Measurements from ENCODE around the gene EVI5.
"Not testable (repeated sequence)": the region's sequence is repeated elsewhere in the genome, so short reads cannot be mapped to it uniquely, and the experiment has no call there.

EVI5 gene

DNA sequence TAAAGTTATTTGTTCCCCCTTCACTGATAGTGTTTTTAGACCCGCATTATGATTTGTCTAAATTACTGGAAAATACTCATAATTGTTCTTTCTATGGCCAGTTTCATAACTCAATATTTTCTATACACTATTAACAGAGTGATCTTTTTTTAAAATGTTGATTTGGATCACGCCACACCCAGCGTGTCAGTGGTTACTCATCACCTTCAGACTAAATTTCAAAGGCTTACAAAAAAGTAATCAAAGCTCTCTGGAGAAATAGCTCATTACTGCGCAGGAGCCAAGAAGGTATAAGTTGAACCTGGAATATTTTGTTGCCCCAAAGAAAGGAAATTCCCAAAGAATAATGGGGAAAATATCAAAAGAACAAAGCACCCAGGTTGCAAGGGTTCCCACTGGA lies 104.9 kb downstream of the EVI5 start:
- DNase-seq, result no peak

DNA sequence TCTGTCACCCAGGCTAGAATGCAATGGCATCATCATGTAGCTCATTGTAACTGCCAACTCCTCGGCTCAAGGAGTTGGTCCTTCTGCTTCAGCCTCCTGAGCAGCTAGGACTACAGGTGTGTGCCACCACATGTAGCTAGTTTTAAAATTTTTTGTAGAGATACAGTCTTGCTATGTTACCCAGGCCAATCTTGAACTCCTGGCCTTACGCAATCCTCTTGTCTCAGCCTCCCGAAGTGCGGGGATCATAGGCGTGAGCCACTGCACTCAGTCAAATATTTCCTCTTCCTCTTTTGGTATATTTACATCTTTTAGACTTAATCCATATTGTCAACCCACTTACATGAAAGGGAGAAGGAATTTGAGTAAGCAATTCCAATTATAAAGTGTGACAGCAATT lies 121.1 kb downstream of the EVI5 start:
- no peak for DNase-seq

DNA sequence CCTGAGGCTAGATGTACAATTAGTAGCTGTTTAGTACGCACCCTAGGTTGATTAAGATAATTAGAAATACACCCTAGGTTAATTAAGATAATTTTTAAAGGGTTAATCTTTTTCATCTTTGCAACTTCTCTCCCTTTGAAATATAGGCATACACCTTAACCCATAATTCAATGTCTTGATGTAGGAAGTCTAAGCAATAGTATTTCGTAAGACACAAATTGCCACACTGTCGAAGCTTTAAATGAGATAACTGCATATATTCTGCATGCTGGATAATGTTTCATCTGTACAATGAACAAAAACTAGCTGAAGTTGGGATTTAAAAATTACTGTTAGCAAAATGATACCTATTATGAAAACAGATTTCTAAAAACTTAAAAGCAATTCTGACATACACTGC lies 122.9 kb downstream of the EVI5 start:
- DNase-seq, result no peak

DNA sequence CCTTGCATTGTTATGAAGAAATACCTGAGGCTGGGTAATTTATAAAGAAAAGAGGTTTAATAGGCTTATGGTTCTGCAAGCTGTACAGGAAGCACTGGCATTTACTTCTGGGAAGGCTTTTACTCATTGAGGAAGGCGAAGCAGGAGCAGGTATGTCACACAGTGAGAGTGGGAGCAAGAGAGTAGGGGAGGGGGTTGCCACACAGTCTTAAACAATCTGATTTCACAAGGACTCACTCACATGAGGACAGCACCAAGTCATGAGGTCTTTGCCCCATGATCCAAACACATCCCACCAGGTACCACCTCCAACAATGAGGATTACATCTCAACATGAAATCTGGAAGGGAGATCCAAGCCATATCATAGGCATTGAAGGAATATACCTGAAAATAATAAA lies 127.2 kb downstream of the EVI5 start:
- no peak for DNase-seq

DNA sequence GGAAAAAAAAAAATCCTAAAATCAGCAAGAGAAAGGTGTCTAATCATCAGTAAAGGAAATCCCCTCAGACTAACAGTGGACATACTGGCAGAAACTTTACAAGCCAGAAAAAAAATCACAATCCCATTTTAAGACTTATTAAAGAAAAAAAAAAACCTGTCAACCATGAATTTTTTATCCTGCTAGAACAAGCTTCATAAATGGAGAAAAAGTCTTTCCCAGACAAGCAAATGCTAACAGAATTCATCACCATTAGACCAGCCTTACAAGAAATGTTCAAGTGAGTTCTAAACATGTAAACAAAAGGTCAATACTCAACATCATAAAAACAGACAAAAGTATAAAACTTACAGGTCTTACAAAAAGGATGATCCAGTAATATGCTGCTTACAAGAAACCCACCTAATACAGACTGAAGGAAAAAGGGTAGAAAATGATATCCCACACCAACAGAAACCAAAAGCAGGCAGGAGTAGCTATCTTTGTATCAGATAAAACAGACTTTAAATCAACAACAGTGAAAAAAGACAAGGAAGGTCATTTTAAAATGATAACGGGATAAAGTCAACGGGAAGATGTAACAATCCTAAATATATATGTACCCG lies 129.6 kb downstream of the EVI5 start:
- no peak for DNase-seq

DNA sequence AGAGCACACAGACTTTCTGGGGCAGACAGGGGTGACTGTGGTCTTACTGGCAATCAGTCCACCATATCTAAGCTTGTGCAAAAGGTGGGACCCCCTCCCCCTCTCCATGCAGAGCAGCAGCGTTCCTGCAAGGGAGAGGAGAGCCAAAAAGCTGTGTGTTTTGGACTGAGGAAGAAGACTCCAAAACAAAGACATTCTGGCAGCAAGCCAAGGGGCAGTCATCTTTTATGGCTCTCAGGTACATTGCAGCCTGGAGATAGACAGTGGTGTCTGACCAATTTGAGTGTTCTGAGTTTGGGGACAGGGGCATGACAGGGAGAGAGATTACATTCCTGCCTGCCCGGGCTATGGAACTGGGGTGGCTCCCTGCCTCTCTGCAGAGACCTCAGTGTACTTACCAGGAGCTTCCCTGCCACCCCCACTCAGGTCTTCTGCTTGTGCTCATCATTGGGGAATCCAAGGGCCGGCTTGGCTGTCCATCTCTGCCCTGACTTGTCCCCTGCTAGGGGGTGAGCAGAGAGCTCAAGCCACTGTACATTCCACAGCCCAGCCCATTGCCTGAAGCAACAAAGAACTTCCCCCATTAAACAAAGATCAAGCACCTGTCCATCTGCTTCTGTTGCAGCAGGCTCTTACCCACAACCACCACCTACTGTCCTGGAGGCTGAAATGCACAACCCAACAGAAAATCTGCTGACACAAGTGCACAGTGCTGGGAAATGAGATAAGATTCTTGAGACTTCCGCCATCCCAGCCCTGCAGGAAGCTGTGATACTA lies 131.1 kb downstream of the EVI5 start:
- DNase-seq, result no peak

DNA sequence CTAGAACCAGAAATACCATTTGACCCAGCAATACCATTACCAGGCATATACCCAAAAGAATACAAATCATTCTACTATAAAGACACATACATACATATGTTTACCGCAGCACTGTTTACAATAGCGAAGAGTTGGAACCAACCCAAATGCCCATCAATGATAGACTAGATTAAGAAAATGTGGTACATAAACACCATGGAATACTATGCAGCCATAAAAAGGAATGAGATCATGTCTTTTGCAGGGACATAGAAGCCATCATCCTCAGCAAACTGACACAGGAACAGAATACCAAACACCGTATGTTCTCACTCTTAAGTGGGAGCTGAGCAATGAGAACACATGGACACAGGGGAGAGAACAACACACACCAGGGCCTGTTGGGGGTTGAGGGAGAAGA lies 144.2 kb downstream of the EVI5 start:
- DNase-seq, result not testable (repeated sequence)

DNA sequence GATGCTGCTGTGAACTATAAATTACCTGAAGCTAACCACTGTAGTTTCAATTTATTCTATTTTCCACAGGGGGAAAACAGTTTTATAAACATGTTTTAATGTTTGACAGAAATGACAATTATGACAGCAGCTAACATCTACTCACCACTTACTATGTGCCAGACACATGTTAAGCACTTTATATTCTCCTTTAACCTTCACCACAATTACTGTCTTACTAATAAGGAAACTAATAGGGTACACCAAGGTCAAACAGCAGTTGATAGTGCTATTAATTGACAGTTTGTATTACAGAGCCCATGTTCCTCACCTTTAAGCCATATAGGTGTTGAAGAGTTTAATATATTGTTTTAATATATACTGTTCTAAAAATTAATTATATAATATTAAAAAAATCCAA lies 146.4 kb downstream of the EVI5 start:
- DNase-seq, result no peak

DNA sequence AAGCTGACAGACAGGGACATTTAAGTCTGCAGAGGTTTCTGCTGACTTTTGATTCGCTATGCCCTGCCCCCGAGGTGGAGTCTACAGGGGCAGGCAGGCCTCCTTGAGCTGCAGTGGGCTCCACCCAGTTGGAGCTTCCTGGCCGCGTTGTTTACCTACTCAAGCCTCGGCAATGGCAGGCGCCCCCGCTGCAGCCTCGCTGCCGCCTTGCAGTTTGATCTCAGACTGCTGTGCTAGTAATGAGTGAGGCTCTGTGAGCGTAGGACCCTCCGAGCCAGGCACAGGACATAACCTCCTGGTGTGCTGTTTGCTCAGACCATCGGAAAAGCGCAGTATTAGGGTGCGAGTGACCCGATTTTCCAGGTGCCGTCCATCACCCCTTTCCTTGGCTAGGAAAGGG lies 149.7 kb downstream of the EVI5 start:
- DNase-seq, result not testable (repeated sequence)

DNA sequence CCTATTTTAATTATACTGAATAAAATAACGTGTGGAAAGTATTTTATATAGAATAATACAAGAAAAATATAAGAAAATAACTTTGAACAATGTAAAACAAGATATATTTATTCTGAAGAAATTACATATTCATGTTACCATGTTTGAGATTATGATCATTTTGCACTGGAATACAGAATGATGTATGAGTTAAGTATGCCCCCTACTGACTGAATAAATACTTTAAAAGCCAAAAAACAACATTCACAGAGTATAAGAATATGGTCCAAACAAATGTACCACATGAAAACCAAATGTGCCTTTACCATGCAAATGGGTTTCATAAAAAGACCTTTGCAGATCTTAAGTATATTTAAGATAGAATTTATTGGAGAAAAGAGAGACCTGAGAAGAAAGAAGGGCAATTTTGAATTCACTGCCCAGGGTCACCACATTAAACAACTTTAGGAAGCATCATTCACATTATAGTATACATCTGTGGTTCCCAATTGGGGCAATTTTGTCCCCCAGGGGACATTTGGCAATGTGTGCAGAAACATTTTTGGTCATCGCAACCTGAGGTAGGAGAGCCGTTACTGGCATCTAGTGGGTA lies 161.6 kb downstream of the EVI5 start:
- DNase-seq, result peak in 1 of 2 experiments; percentile 11

DNA sequence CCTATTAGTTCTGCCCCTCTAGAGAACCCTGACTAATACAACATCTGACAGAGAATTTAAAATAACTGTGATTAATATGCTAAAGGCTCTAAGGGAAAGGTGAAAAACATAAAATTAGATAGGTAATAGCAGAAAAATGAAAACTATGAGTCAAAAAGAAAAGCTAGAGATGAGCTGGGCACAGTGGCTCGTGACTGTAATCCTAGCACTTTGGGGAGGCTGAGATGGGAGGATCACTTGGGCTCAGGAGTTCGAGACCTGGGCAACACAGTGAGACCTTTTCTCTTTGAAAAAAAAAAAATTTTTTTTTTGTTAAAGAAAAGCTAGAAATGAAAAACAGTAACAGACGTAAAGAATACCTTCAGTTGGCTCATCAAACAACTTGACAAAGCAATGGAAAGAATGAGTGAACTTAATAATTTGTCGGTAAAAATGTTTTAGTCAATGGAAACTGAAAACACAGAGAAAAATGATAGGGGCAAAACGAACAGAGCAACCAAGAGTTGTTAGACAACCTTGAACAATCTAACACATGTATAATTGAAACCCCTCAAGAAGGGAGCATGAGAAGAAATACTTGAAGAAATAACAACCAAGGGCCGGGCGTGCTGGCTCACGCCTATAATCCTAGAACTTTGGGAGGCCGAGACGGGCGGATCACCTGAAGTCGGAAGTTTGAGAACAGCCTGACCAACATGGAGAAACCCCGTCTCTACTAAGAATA lies 165.3 kb downstream of the EVI5 start:
- no peak for DNase-seq

DNA sequence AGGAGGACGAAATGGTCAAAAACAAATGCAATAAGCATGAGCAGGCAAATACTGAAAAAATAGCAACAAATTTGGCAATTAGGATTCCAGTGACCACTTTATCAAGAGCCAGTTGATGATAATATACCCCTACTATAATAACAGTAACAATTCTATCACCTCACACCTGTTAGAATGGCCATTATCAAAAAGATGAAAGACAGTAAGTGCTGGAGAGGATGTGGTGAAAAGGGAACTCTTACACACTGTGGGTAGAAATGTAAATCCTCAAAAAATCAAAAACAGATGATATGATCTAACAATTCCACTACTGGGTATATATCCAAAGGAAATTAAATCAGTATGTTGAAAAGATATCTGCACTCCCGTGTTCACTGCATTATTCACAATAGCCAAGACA lies 183.9 kb downstream of the EVI5 start:
- no peak for DNase-seq

DNA sequence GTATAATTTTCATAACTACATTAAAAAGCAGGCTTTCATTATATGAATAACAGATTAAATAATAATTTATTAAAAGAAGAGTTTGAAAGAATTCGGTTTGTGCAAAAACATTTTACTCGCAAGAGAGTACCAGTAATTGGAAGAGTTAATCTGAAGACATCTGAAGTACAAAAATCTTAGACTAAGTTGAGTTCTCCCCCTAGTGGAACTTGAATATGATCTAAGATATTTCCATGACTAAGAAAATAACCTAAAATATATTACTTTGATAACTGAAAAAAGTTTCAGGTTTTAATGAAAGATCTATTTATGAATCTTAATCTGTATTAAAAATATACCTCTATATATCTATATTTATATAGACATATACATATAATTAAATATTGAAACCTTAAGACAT lies 185.7 kb downstream of the EVI5 start:
- DNase-seq, result peak in 1 of 2 experiments; percentile 37

DNA sequence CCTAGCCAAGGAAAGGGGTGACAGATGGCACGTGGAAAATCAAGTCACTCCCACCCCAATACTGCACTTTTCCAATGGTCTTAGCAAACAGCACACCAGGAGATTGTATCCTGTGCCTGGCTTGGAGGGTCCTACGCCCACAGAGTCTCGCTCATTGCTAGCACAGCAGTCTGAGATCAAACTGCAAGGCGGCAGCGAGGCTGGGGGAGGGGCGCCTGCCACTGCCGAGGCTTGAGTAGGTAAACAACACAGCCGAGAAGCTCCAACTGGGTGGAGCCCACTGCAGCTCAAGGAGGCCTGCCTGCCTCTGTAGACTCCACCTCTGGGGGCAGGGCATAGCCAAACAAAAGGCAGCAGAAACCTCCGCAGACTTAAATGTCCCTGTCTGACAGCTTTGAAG lies 195.5 kb downstream of the EVI5 start:
- not testable (repeated sequence) for DNase-seq

DNA sequence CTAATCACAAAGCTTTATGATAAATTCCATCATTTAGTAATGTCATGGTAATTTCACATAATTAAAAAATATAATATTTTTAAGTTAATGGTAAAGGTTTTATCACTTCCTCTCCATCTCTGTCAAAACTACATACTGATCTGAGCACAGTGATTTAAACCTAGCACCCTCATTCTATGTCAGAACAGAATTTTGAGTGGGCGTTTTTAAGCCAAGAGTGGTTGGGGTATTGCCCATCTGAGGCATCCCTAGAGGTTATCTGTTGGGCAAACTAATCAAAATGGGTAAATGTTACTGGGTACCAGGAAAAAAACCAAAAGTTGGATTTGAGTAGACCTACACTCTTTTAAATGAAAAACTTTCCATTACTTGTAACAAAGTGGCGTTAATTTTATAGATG lies 197.5 kb downstream of the EVI5 start:
- no peak for DNase-seq

DNA sequence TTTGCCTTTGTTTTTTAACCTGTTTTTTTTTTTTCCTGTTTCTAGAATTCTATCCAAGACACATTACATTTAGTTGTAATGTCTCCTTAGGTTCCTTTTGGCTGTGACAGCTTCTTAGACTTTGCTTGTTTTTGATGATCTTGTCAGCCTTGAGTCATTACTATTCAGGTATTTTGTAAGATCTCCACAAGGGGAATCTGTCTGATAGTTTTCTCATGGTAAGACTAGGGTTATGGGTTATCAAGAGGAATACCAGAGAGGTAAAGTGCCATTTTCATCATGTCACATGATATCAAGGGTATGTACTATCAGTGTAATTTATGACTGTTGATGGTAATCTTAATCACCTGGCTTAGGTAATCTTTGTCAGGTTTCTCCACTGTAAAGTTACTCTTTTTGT lies 199.1 kb downstream of the EVI5 start:
- DNase-seq, result no peak

DNA sequence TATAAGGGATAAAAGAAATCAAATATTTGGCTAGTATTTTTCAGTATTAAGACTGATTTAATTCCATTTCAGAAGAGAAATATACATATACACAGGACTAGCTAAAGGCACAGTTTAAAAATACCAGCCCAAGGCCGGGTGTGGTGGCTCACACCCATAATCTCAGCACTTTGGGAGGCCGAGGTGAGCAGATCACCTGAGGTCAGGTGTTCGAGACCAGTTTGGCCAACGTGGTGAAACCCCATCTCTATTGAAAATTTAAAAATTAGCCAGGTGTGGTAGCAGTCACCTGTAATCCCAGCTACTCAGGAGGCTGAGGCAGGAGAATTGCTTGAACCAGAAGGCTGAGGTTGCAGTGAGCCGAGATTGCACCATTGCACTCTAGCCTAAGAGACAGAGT lies 200.1 kb downstream of the EVI5 start:
- not testable (repeated sequence) for DNase-seq

DNA sequence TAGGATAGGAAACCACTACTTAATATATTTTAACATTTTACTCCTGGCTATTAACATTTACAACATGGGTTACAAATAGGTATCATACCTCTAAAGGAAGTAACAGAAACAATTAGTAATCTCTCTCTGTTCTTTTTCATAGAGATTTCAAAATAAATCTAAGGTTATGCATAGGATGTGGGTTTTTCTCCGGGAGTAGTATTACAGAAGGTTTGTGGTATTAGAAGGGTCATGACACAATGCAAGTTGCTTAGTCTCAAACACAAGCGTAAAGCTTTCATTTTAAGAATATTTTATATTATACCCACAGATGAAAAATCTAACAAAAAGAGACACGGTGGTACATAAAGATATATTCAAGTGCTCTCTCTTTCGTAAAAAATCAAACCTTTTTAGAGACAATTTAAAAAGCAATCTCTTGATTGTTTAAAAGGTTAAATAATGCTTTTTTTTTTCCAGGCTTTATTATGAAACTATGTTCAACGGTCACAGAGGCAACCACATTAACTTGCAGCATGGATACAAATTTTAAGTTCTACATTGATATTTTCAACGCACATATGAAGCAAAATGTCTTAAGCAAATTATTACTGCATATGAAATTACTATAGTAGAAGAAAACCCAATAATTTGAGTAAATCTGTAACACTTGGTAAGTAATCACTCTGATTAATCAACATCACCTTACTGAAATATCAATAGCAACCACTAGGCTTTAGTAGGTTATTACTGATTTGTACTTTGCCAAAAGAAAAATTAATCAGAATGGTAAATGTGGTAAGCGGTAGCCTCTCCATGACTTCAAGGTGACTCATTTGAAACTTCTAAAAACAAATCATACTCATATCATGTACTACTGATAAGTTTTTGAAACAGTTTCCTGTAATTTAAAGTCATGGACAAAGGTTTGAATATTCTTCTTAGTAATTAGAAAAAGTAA lies 200.8 kb downstream of the EVI5 start:
- DNase-seq, result no peak

DNA sequence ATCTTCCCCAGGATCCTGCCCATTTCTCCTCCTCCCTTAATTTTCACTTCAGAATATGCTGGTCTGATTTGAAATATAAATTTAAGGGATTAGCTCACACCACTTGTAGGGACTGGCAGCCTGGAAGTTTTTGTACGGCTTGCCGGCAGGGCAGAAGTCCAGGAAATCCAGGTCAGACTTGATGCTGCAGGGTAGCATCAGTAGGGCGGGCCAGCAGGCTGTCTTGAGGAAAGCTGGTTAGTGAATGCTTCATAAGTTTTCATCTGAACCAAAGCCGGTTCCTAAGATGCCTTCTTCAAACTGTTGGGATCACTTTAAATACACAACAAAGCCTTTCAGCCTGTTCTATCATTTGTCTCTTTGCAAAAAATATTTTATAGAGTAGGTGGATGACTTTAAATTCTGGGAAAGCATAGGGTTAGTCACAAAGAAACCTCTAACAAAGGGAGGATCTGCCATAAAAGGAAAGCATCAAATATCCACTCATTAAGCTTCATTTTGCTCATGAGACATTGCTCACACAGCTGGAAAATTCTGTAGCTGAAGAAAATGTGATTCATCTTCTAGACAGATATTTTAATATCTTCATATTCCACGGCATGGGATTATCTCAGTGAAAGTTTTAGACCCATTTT lies 207.5 kb downstream of the EVI5 start:
- DNase-seq, result no peak

DNA sequence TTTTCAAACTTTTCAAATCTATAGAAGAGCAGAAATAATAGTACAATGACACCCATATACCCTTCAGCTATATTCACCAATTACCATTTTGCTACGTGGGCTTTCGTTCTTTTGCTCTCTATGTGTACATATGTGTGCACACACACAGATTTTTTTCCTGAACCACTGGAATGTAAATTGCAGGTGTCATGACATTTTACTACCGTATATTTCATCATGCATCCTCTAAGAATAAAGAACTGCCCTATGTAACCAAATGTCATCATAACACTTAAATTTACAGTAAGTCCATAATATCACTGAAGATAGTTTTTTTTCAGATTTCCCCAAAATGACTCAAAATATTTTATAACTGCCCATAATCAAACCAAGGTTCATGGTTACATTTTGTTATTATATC lies 209.8 kb downstream of the EVI5 start:
- no peak for DNase-seq

DNA sequence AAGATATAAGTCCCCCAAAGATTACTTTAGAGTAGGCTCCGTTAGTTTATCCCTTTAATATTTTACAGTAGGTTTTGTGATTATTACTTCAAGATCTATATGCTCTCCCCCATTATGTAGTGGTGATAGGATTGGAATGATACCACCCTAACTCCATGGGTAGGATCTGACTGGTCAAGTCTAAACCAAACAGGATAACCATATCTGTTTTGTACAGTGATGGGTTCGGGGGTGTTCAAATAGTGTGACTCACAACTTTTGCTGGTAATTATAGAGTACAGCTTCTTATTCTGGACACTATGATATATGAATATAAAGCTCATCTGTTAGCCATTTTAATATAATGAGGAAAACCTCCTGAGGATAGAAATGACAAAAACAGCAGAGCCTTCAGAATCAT lies 212.4 kb downstream of the EVI5 start:
- DNase-seq, result no peak

DNA sequence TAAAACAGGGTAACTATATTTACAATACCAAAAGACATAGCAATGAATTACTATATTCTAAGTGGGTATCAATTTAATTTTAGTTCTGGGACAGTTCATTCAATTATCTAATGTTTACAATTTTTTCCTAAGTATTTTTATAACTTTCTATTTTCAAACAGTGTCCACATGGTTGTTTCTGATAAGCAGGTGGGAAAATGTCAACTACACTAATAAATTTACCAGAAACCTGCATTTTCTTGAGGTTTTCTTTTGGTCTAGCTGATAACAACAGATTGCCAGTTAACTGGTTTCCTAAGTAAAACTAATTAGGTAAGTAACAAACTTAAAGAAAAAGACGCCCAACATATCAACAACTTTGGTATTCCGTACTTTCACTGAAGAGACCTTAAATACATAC lies 213.3 kb downstream of the EVI5 start:
- no peak for DNase-seq
